Endodermal cell (in vitro differentiated cells): Measurements from ENCODE around the gene GNE. TPM values are rescaled to one million over a fixed set of nuclear protein-coding genes. Genes with fewer than 3 reads are reported as not detected.

Source experiments
- DNase-seq: peaks from one replicate; pipeline ENCODE4 v3.0.0-alpha.2; 2017
- H3K27ac ChIP-seq: 2 replicates; pipeline ENCODE4 v1.5.1; 2013; ENCODE audit warnings: mild to moderate bottlenecking, low read depth, low read length, moderate library complexity
- H3K27me3 ChIP-seq: 2 replicates; pipeline ENCODE4 v1.6.1; 2013; ENCODE audit warnings: mild to moderate bottlenecking, low read length, moderate library complexity; ENCODE audit not compliant: insufficient read depth, control insufficient read depth, poor library complexity, severe bottlenecking
- H3K36me3 ChIP-seq: 2 replicates; pipeline ENCODE4 v1.7.0; 2013; ENCODE audit warnings: mild to moderate bottlenecking, low read length, moderate library complexity; ENCODE audit not compliant: control insufficient read depth, insufficient read depth
- H3K4me1 ChIP-seq: one replicate; pipeline ENCODE4 v1.7.0; 2013; ENCODE audit warnings: low read length; ENCODE audit not compliant: control insufficient read depth, insufficient read depth
- H3K4me3 ChIP-seq: 2 replicates; pipeline ENCODE4 v1.5.1; 2013; ENCODE audit warnings: mild to moderate bottlenecking, low read length, moderate library complexity
- H3K9ac ChIP-seq: 2 replicates; pipeline ENCODE4 v1.6.1; 2013; ENCODE audit warnings: mild to moderate bottlenecking, low read length, moderate library complexity; ENCODE audit not compliant: poor library complexity, severe bottlenecking; ENCODE audit errors: extremely low read depth
- H3K9me3 ChIP-seq: 2 replicates; pipeline ENCODE4 v1.6.1; 2013; ENCODE audit warnings: mild to moderate bottlenecking, low read length, moderate library complexity; ENCODE audit not compliant: control insufficient read depth
- H3K27ac Mint-ChIP-seq: 2 replicates; pipeline ENCODE4 v1.8.0; 2020; ENCODE audit warnings: mixed read lengths
- H3K27me3 Mint-ChIP-seq: 2 replicates; pipeline ENCODE4 v1.8.0; 2021; ENCODE audit warnings: mild to moderate bottlenecking, mixed read lengths; ENCODE audit not compliant: insufficient read depth
- H3K36me3 Mint-ChIP-seq: 2 replicates; pipeline ENCODE4 v1.8.0; 2020; ENCODE audit warnings: low read depth, mixed read lengths
- H3K4me1 Mint-ChIP-seq: 2 replicates; pipeline ENCODE4 v1.8.0; 2020; ENCODE audit warnings: mixed read lengths
- H3K4me3 Mint-ChIP-seq: 2 replicates; pipeline ENCODE4 v1.8.0; 2020; ENCODE audit warnings: mild to moderate bottlenecking, moderate library complexity, mixed read lengths
- H3K9me3 Mint-ChIP-seq: 2 replicates; pipeline ENCODE4 v1.8.0; 2020; ENCODE audit warnings: mild to moderate bottlenecking, mixed read lengths
- WGBS, 2 experiments: methylation state at CpG; one replicate each; pipeline versions ENCODE4 v1.1.5 to v1.1.7; 2013; ENCODE audit warnings: missing lambda C conversion rate in 2 of 2, mixed read lengths in 1 of 2; ENCODE audit not compliant: insufficient coverage in 1 of 2, insufficient read length in 1 of 2; 5-methylcytosine and 5-hydroxymethylcytosine counted together
- total RNA-seq, 2 donors: library from RNA; stranded (reverse); fragmentation: NEBNext Ultra II Directional in 1 of 2; extraction: Animal tissue kit (Norgen Biotek cat#: 25700) in 1 of 2; gene quantifications; 2 replicates in 1 of 2; 3 replicates in 1 of 2; pipeline ENCODE4 v1.2.1, GENCODE V29; 2021
- TF ChIP-seq, protein P1 (sequence below): fragments of 200-600 bp; sonication (generic); conservative IDR thresholded peaks from 2 replicates; pipeline ENCODE4 v1.5.0; 2021; ENCODE audit warnings: antibody characterized with exemption, mild to moderate bottlenecking

Gene GNE
- total RNA-seq, 2 donors from 2014 or later: 5.6 to 7.0 TPM

GRCh38 chr9:36211510-36211909, 46.7 kb downstream of the GNE start:
- H3K4me1 Mint-ChIP-seq: peaks cover 29% of the 10 kb centered on the region
- H3K4me1 ChIP-seq: peaks cover 17% of the 10 kb centered on the region
- no peak overlapping the region for H3K4me3 ChIP-seq
- H3K36me3 Mint-ChIP-seq: peaks cover 77% of the 10 kb centered on the region
- no peaks in the 10 kb centered on the region for H3K9me3 ChIP-seq
- 92 to 98% methylated on average over 4 to 7 of the region's 7 CpGs for WGBS, 2 experiments
- peaks cover 81% of the 10 kb centered on the region for H3K36me3 ChIP-seq
- no peaks in the 10 kb centered on the region for H3K27me3 ChIP-seq
- no peaks in the 10 kb centered on the region for H3K9me3 Mint-ChIP-seq
- TF ChIP-seq, protein P1, sequence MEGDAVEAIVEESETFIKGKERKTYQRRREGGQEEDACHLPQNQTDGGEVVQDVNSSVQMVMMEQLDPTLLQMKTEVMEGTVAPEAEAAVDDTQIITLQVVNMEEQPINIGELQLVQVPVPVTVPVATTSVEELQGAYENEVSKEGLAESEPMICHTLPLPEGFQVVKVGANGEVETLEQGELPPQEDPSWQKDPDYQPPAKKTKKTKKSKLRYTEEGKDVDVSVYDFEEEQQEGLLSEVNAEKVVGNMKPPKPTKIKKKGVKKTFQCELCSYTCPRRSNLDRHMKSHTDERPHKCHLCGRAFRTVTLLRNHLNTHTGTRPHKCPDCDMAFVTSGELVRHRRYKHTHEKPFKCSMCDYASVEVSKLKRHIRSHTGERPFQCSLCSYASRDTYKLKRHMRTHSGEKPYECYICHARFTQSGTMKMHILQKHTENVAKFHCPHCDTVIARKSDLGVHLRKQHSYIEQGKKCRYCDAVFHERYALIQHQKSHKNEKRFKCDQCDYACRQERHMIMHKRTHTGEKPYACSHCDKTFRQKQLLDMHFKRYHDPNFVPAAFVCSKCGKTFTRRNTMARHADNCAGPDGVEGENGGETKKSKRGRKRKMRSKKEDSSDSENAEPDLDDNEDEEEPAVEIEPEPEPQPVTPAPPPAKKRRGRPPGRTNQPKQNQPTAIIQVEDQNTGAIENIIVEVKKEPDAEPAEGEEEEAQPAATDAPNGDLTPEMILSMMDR: no peak
- no peak for DNase-seq
- H3K27ac Mint-ChIP-seq: peak overlapping the region; percentile 82
- H3K4me3 Mint-ChIP-seq: no peak overlapping the region
- H3K27me3 Mint-ChIP-seq: no peaks in the 10 kb centered on the region
- H3K27ac ChIP-seq: no peak overlapping the region
- no peak overlapping the region for H3K9ac ChIP-seq

DNA sequence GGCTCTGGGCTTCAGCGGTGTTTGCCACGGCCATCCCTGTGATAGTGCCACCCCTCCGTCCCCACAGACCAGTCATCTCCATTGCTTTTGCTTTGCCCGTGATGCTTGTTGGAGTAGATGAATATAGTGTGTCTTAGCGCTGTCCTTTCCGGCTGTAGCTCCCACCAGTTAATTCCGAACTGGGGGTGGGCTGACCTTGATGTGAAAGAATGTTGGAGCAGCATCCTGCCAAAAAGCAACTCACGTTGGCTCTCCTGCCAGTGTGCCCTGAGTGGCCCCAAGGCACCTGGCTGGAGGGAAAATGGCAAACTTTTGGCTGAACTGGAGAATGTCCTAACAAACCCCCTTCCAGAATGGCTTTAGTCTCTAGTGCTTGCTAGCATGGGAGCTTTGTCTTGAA, 47.5 kb downstream of the GNE start:
- 85 to 95% methylated on average over 2 to 8 of the region's 8 CpGs for WGBS, 2 experiments
- Histone ChIP-seq H3K27me3 (no peaks in the 10 kb centered on the region), H3K9ac (no peak overlapping the region), H3K36me3 (peaks cover 89% of the 10 kb centered on the region), H3K4me3 (no peak overlapping the region), H3K27ac (no peak overlapping the region), H3K9me3 (no peaks in the 10 kb centered on the region), H3K4me1 (peaks cover 17% of the 10 kb centered on the region)
- Mint-ChIP-seq H3K4me3 (no peak overlapping the region), H3K27ac (peak overlapping the region; percentile 3), H3K27me3 (no peaks in the 10 kb centered on the region), H3K36me3 (peaks cover 82% of the 10 kb centered on the region), H3K4me1 (peaks cover 25% of the 10 kb centered on the region), H3K9me3 (no peaks in the 10 kb centered on the region)
- TF ChIP-seq, protein P1: no peak
- DNase-seq: no peak

GRCh38 chr9:36208521-36209253, 49.6 kb downstream of the GNE start:
- H3K27ac ChIP-seq: no peak overlapping the region
- H3K27me3 Mint-ChIP-seq: no peaks in the 10 kb centered on the region
- TF ChIP-seq, protein P1: no peak
- no peak overlapping the region for H3K4me3 ChIP-seq
- H3K9ac ChIP-seq: no peak overlapping the region
- H3K27me3 ChIP-seq: no peaks in the 10 kb centered on the region
- no peak overlapping the region for H3K4me3 Mint-ChIP-seq
- H3K4me1 Mint-ChIP-seq: peaks cover 20% of the 10 kb centered on the region
- peaks cover 97% of the 10 kb centered on the region for H3K36me3 ChIP-seq
- H3K9me3 ChIP-seq: no peaks in the 10 kb centered on the region
- WGBS, 2 experiments: 91 to 95% methylated on average over 8 to 10 of the region's 10 CpGs
- H3K27ac Mint-ChIP-seq: peak overlapping the region; percentile 76
- no peaks in the 10 kb centered on the region for H3K9me3 Mint-ChIP-seq
- peaks cover 17% of the 10 kb centered on the region for H3K4me1 ChIP-seq
- DNase-seq: no peak
- peaks cover 91% of the 10 kb centered on the region for H3K36me3 Mint-ChIP-seq
